CD8-positive, alpha-beta memory T cell (primary cell): ENCODE measurements around the gene SACM1L. TPM values are rescaled to one million over a fixed set of nuclear protein-coding genes. Genes with fewer than 3 reads are reported as not detected.
A peak's percentile ranks its signal among the peaks of the same experiment; 100 is the strongest.

Source experiments
- CTCF ChIA-PET: fragments of 350-600 bp; sonication (Branson Sonifier 250); formaldehyde crosslinking; loops from one replicate; lab custom pipeline; 2021; ENCODE audit warnings: antibody characterized with exemption; lab: Charles Lee
- POLR2A ChIA-PET: fragments of 350-600 bp; sonication (Branson Sonifier 250); formaldehyde crosslinking; loops from one replicate; lab custom pipeline; 2021; ENCODE audit warnings: antibody characterized with exemption; lab: Charles Lee
- DNase-seq, 5 donors: peaks; one replicate each; pipeline versions ENCODE4 v3.0.0 to v3.0.0-alpha.2; 2020 to 2022; ENCODE audit warnings: mixed read lengths in 1 of 5
- H3K27ac ChIP-seq: one replicate; pipeline ENCODE4 v1.7.0; 2013; ENCODE audit warnings: low read depth, mild to moderate bottlenecking, low read length, moderate library complexity
- H3K27me3 ChIP-seq: 2 replicates; pipeline ENCODE4 v1.7.0; 2013; ENCODE audit warnings: low read length, mild to moderate bottlenecking; ENCODE audit not compliant: insufficient read depth, poor library complexity, severe bottlenecking
- H3K36me3 ChIP-seq: 2 replicates; pipeline ENCODE4 v1.7.0; 2013; ENCODE audit warnings: mild to moderate bottlenecking, low read length, moderate library complexity; ENCODE audit not compliant: insufficient read depth
- H3K4me1 ChIP-seq: 2 replicates; pipeline ENCODE4 v1.7.0; 2013; ENCODE audit warnings: mild to moderate bottlenecking, low read length, moderate library complexity; ENCODE audit not compliant: insufficient read depth
- H3K4me3 ChIP-seq: 2 replicates; pipeline ENCODE4 v1.7.0; 2013; ENCODE audit warnings: mild to moderate bottlenecking, low read length
- H3K9me3 ChIP-seq: 2 replicates; pipeline ENCODE4 v1.7.0; 2013; ENCODE audit warnings: mild to moderate bottlenecking, low read length
- H3K27ac Mint-ChIP-seq, 8 donors: one replicate each; pipeline ENCODE4 v1.8.0; 2020 to 2021; ENCODE audit warnings: mixed read lengths in 8 of 8, mild to moderate bottlenecking in 6 of 8, inconsistent platforms in 3 of 8, moderate library complexity in 3 of 8
- H3K27me3 Mint-ChIP-seq, 2 donors: one replicate each; pipeline ENCODE4 v1.8.0; 2020 to 2021; ENCODE audit warnings: mixed read lengths in 2 of 2, mild to moderate bottlenecking in 1 of 2, moderate library complexity in 1 of 2
- H3K36me3 Mint-ChIP-seq, 3 donors: one replicate each; pipeline ENCODE4 v1.8.0; 2020 to 2021; ENCODE audit warnings: mixed read lengths in 3 of 3, inconsistent platforms in 1 of 3, mild to moderate bottlenecking in 1 of 3
- H3K4me1 Mint-ChIP-seq, 3 donors: one replicate each; pipeline ENCODE4 v1.8.0; 2020 to 2021; ENCODE audit warnings: mixed read lengths in 3 of 3, inconsistent platforms in 1 of 3, mild to moderate bottlenecking in 1 of 3
- H3K4me3 Mint-ChIP-seq, 7 donors: one replicate each; pipeline ENCODE4 v1.8.0; 2020 to 2021; ENCODE audit warnings: mixed read lengths in 7 of 7, mild to moderate bottlenecking in 6 of 7, moderate library complexity in 4 of 7, inconsistent platforms in 2 of 7
- H3K9me3 Mint-ChIP-seq, 5 donors: one replicate each; pipeline ENCODE4 v1.8.0; 2020 to 2022; ENCODE audit warnings: mixed read lengths in 5 of 5, mild to moderate bottlenecking in 3 of 5, moderate library complexity in 2 of 5, inconsistent platforms in 1 of 5
- polyA plus RNA-seq: library from polyadenylated mRNA; unstranded; fragments of 300-500 nt; fragmentation: Illumina TruSeq; gene quantifications from one replicate; pipeline ENCODE4 v1.2.3, GENCODE V29; 2021
- total RNA-seq, 2 experiments: library from RNA; stranded (reverse); gene quantifications; one replicate each; pipeline ENCODE4 v1.2.3, GENCODE V29; 2021

The SACM1L gene
- total and polyA plus RNA-seq, 3 experiments from 2014 or later: 41.0 to 79.1 (median 78.7) TPM

DNA sequence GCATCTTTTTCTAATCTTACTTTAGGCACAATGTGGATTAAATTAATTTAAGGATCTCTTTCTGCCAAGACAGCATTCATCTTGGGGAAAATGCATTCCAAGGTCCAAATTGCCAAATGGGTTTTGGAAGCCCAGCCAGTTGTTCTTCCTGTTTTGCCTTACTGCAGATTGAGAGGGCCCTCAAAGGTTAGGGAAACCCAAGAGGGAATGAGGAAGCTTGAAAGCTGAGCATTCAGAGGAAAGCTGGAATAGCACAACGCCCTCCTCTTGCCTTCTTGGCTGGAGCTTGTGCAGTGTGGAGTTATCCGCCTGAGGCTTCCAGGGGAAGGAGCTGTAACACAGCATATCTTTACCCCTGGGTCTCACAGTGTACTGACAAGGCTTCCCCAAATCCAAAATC, 18.2 kb upstream of the SACM1L start:
- ChIA-PET CTCF (interaction anchor here (1.5 to 3.8 kb wide), 2 partner anchors 11 to 22 kb away, joined by 3 to 22 read pairs; no protein-coding TSS in a partner anchor), POLR2A (no interaction called here)
- H3K4me3 Mint-ChIP-seq: no peak overlapping the region
- H3K36me3 Mint-ChIP-seq: peaks cover 4 to 80% (median 22%) of the 10 kb centered on the region in 3 donors
- Histone ChIP-seq H3K4me1 (peaks cover 6% of the 10 kb centered on the region), H3K36me3 (peaks cover 6% of the 10 kb centered on the region), H3K27ac (no peak overlapping the region), H3K4me3 (no peak overlapping the region), H3K9me3 (no peaks in the 10 kb centered on the region), H3K27me3 (no peaks in the 10 kb centered on the region)
- DNase-seq: no peak
- peaks cover 0 to 1% of the 10 kb centered on the region in 2 donors for H3K27me3 Mint-ChIP-seq
- H3K27ac Mint-ChIP-seq: no peak overlapping the region
- no peaks in the 10 kb centered on the region for H3K9me3 Mint-ChIP-seq
- H3K4me1 Mint-ChIP-seq: peaks cover 0 to 14% (median 3%) of the 10 kb centered on the region in 3 donors

- POLR2A ChIA-PET: interaction anchor here (0.9 kb wide), 1 partner anchor 15 kb away, joined by 3 read pairs; the partner anchor contains the start of gene SACM1L
These were observed 15.9 kb upstream of the SACM1L start for GRCh38 chr3:45673273-45673672.

GRCh38 chr3:45676325-45677032, 12.7 kb upstream of the SACM1L start:
- Histone ChIP-seq H3K4me1 (peaks cover 21% of the 10 kb centered on the region), H3K27ac (no peak overlapping the region), H3K27me3 (no peaks in the 10 kb centered on the region), H3K9me3 (no peaks in the 10 kb centered on the region), H3K36me3 (peaks cover 4% of the 10 kb centered on the region), H3K4me3 (peak overlapping the region; percentile 43)
- DNase-seq: no peak
- ChIA-PET POLR2A (interaction anchor here (1.0 kb wide), 1 partner anchor 18 kb away, joined by 3 read pairs; no protein-coding TSS in a partner anchor), CTCF (interaction anchor here (0.9 to 3.4 kb wide), 7 partner anchors 9 to 20 kb away, joined by 3 to 24 read pairs (median 3); no protein-coding TSS in a partner anchor)
- H3K27ac Mint-ChIP-seq: peak overlapping the region; percentile 93 to 98 (median 96)
- H3K9me3 Mint-ChIP-seq: no peaks in the 10 kb centered on the region
- H3K36me3 Mint-ChIP-seq: peaks cover 0 to 60% (median 11%) of the 10 kb centered on the region in 3 donors
- peaks cover 0 to 1% of the 10 kb centered on the region in 2 donors for H3K27me3 Mint-ChIP-seq
- H3K4me3 Mint-ChIP-seq: peak overlapping the region; percentile 36 to 86 (median 74)
- peaks cover 16 to 25% (median 23%) of the 10 kb centered on the region in 3 donors for H3K4me1 Mint-ChIP-seq

More at GRCh38 chr3:45673273-45673672, 15.9 kb upstream of the SACM1L start:
- CTCF ChIA-PET: interaction anchor here (0.7 to 3.3 kb wide), 4 partner anchors 9 to 793 kb away, joined by 3 to 11 read pairs (median 4); no protein-coding TSS in a partner anchor
- no peak overlapping the region for H3K27ac ChIP-seq
- no peak overlapping the region for H3K4me3 Mint-ChIP-seq
- H3K9me3 Mint-ChIP-seq: no peaks in the 10 kb centered on the region
- peaks cover 21% of the 10 kb centered on the region for H3K4me1 ChIP-seq
- peaks cover 6% of the 10 kb centered on the region for H3K36me3 ChIP-seq
- no peaks in the 10 kb centered on the region for H3K27me3 ChIP-seq
- no peaks in the 10 kb centered on the region for H3K9me3 ChIP-seq
- H3K4me3 ChIP-seq: no peak overlapping the region
- H3K27ac Mint-ChIP-seq: peak overlapping the region in 2 of 8 donors; percentile 17 to 93
- peaks cover 0 to 1% of the 10 kb centered on the region in 2 donors for H3K27me3 Mint-ChIP-seq
- DNase-seq: no peak
- H3K36me3 Mint-ChIP-seq: peaks cover 0 to 74% (median 17%) of the 10 kb centered on the region in 3 donors
- peaks cover 16 to 25% (median 23%) of the 10 kb centered on the region in 3 donors for H3K4me1 Mint-ChIP-seq

- peaks cover 0 to 1% of the 10 kb centered on the region in 2 donors for H3K27me3 Mint-ChIP-seq
These were observed 12.2 kb upstream of the SACM1L start for GRCh38 chr3:45677033-45677446.

GRCh38 chr3:45677841-45678240, 11.4 kb upstream of the SACM1L start:
- Histone ChIP-seq H3K36me3 (peaks cover 4% of the 10 kb centered on the region), H3K4me1 (peaks cover 21% of the 10 kb centered on the region), H3K27ac (no peak overlapping the region), H3K9me3 (no peaks in the 10 kb centered on the region), H3K27me3 (no peaks in the 10 kb centered on the region), H3K4me3 (no peak overlapping the region)
- H3K4me3 Mint-ChIP-seq: no peak overlapping the region
- CTCF ChIA-PET: interaction anchor here (0.7 to 3.4 kb wide), 8 partner anchors 10 to 166 kb away, joined by 3 to 24 read pairs (median 3); partner anchors contain the start of gene LIMD1
- H3K4me1 Mint-ChIP-seq: peaks cover 16 to 25% (median 23%) of the 10 kb centered on the region in 3 donors
- H3K27me3 Mint-ChIP-seq: peaks cover 0 to 1% of the 10 kb centered on the region in 2 donors
- no peak for DNase-seq
- POLR2A ChIA-PET: interaction anchor here (1.0 to 1.2 kb wide), 2 partner anchors 12 to 20 kb away, joined by 3 to 5 read pairs; partner anchors contain the start of gene SACM1L
- H3K9me3 Mint-ChIP-seq: no peaks in the 10 kb centered on the region
- H3K36me3 Mint-ChIP-seq: peaks cover 0 to 50% (median 6%) of the 10 kb centered on the region in 3 donors
- peak overlapping the region; percentile 63 to 97 (median 94) for H3K27ac Mint-ChIP-seq

More at GRCh38 chr3:45677033-45677446, 12.2 kb upstream of the SACM1L start:
- peak overlapping the region; percentile 43 for H3K4me3 ChIP-seq
- Mint-ChIP-seq H3K36me3 (peaks cover 0 to 58% (median 9%) of the 10 kb centered on the region in 3 donors), H3K4me1 (peaks cover 16 to 25% (median 23%) of the 10 kb centered on the region in 3 donors), H3K4me3 (peak overlapping the region; percentile 36 to 86 (median 74)), H3K27ac (peak overlapping the region; percentile 93 to 98 (median 96)), H3K9me3 (no peaks in the 10 kb centered on the region)
- H3K27ac ChIP-seq: no peak overlapping the region
- CTCF ChIA-PET: interaction anchor here (0.9 to 3.4 kb wide), 9 partner anchors 9 to 166 kb away, joined by 3 to 24 read pairs (median 3); partner anchors contain the start of gene LIMD1
- no peaks in the 10 kb centered on the region for H3K9me3 ChIP-seq
- H3K27me3 ChIP-seq: no peaks in the 10 kb centered on the region
- DNase-seq: peak; percentile 44 to 80 (median 61)
- POLR2A ChIA-PET: interaction anchor here (1.0 to 1.2 kb wide), 2 partner anchors 13 to 19 kb away, joined by 3 to 5 read pairs; partner anchors contain the start of gene SACM1L
- H3K36me3 ChIP-seq: peaks cover 4% of the 10 kb centered on the region
- peaks cover 21% of the 10 kb centered on the region for H3K4me1 ChIP-seq

DNA sequence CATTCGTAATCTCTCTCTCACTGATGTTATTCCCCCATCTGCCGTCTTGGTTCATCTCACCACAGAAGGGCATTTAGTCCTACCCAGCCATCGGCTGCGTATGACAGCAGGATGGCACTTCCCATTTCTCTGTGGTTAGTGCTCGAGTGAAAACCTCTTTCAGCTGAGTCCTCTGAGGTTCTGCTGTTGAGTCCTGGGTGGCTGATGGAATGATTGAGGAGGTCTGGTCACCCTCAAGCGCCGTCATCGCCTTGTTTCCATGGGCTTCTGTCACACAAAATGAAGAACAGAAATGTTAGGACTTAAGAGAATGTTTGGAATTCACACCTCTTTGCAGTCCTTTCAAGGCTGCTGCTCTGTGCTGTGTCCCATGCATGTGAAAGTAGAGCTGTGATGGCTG, 9.4 kb upstream of the SACM1L start:
- no peaks in the 10 kb centered on the region for H3K27me3 ChIP-seq
- ChIA-PET POLR2A (no interaction called here), CTCF (no interaction called here)
- peaks cover 4% of the 10 kb centered on the region for H3K36me3 ChIP-seq
- H3K27ac ChIP-seq: no peak overlapping the region
- DNase-seq: no peak
- H3K27me3 Mint-ChIP-seq: no peaks in the 10 kb centered on the region
- H3K4me1 ChIP-seq: peaks cover 21% of the 10 kb centered on the region
- H3K9me3 ChIP-seq: no peaks in the 10 kb centered on the region
- no peak overlapping the region for H3K4me3 Mint-ChIP-seq
- H3K4me3 ChIP-seq: no peak overlapping the region
- H3K27ac Mint-ChIP-seq: peak overlapping the region in 1 of 8 donors; percentile 63
- H3K4me1 Mint-ChIP-seq: peaks cover 21 to 31% (median 29%) of the 10 kb centered on the region in 3 donors
- peaks cover 0 to 33% (median under 1%) of the 10 kb centered on the region in 3 donors for H3K36me3 Mint-ChIP-seq
- H3K9me3 Mint-ChIP-seq: no peaks in the 10 kb centered on the region

- POLR2A ChIA-PET: no interaction called here
- Mint-ChIP-seq H3K27me3 (no peaks in the 10 kb centered on the region), H3K4me3 (no peak overlapping the region), H3K4me1 (peaks cover 21 to 30% (median 26%) of the 10 kb centered on the region in 3 donors), H3K9me3 (no peaks in the 10 kb centered on the region), H3K27ac (peak overlapping the region in 3 of 8 donors; percentile 3 to 58 (median 11)), H3K36me3 (peaks cover 0 to 31% (median 0%) of the 10 kb centered on the region in 3 donors)
- H3K36me3 ChIP-seq: peaks cover 4% of the 10 kb centered on the region
- no peaks in the 10 kb centered on the region for H3K9me3 ChIP-seq
- no peak for DNase-seq
- no peak overlapping the region for H3K4me3 ChIP-seq
- peaks cover 20% of the 10 kb centered on the region for H3K4me1 ChIP-seq
- CTCF ChIA-PET: interaction anchor here (1.0 kb wide), 1 partner anchor 21 kb away, joined by 3 read pairs; no protein-coding TSS in a partner anchor
- H3K27me3 ChIP-seq: no peaks in the 10 kb centered on the region
- no peak overlapping the region for H3K27ac ChIP-seq
These were observed 8.0 kb upstream of the SACM1L start for GRCh38 chr3:45681221-45681620.
